Gastroesophageal sphincter (tissue), 4 donors: ENCODE measurements around the gene AKAP9. TPM values are rescaled to one million over a fixed set of nuclear protein-coding genes. Genes with fewer than 3 reads are reported as not detected.
"Not testable (repeated sequence)": the region's sequence is repeated elsewhere in the genome, so short reads cannot be mapped to it uniquely, and the experiment has no call there.

Experiments used
- ATAC-seq: fragments of 150-250 bp; one replicate; pipeline ENCODE4 v1.9.1; 2016; ENCODE audit warnings: mild to moderate bottlenecking, moderate library complexity
- H3K27ac ChIP-seq, 4 donors: fragments of 200-600 bp; sonication (generic) in 3 of 4; 1 replicate in 3 of 4; 2 replicates in 1 of 4; pipeline ENCODE4 v1.5.1; 2016 to 2019
- H3K27me3 ChIP-seq: fragments of 200-600 bp; sonication (generic); one replicate; pipeline ENCODE4 v1.5.1; 2019
- H3K36me3 ChIP-seq, 2 donors: fragments of 200-600 bp; sonication (generic); one replicate each; pipeline ENCODE4 v1.5.1; 2019; ENCODE audit warnings: control low read depth in 1 of 2
- H3K4me1 ChIP-seq, 3 donors: fragments of 200-600 bp; sonication (generic); 1 replicate in 2 of 3; 2 replicates in 1 of 3; pipeline ENCODE4 v1.5.1; 2016 to 2019; ENCODE audit warnings: control low read depth in 2 of 3
- H3K4me3 ChIP-seq, 2 donors: fragments of 200-600 bp; sonication (generic); one replicate each; pipeline ENCODE4 v1.5.1; 2019; ENCODE audit warnings: mild to moderate bottlenecking in 1 of 2, moderate library complexity in 1 of 2
- H3K9me3 ChIP-seq, 3 donors: fragments of 200-600 bp; sonication (generic); one replicate each; pipeline ENCODE4 v1.5.1; 2017 to 2019; ENCODE audit warnings: control low read depth in 2 of 3
- EP300 ChIP-seq: sonication (generic); formaldehyde crosslinking; IDR thresholded peaks from one replicate; pipeline ENCODE4 v1.6.1; 2017; ENCODE audit warnings: antibody characterized with exemption, mild to moderate bottlenecking
- POLR2A ChIP-seq, 2 donors: fragments of 450-650 bp; IDR thresholded peaks; one replicate each; pipeline ENCODE4 v1.6.1; 2017; ENCODE audit warnings: antibody characterized with exemption in 2 of 2, mild to moderate bottlenecking in 2 of 2, moderate library complexity in 1 of 2
- POLR2AphosphoS5 ChIP-seq: sonication (generic); formaldehyde crosslinking; IDR thresholded peaks from one replicate; pipeline ENCODE4 v1.6.1; 2017; ENCODE audit warnings: antibody characterized with exemption
- WGBS, 2 donors: methylation state at CpG; one replicate each; pipeline ENCODE4 v1.1.5; 2018; ENCODE audit warnings: low coverage in 1 of 2; 5-methylcytosine and 5-hydroxymethylcytosine counted together
- total RNA-seq, 4 donors: library from RNA; depleted of rRNA; stranded (reverse); fragments of >200 nt; gene quantifications; one replicate each; pipeline ENCODE4 v1.1.0, GENCODE V29; 2016
- TF ChIP-seq, protein P1 (sequence below), 4 experiments: fragments of 200-600 bp in 2 of 4; fragments of 450-650 bp in 2 of 4; sonication (generic) in 1 of 4; IDR thresholded peaks; one replicate each; pipeline ENCODE4 v1.5.1; 2017 to 2019; ENCODE audit warnings: antibody characterized with exemption in 4 of 4, mild to moderate bottlenecking in 2 of 4, moderate library complexity in 2 of 4

AKAP9 gene
- total RNA-seq, 4 donors from 2014 or later = 38.5 to 99.0 (median 50.8) TPM

DNA sequence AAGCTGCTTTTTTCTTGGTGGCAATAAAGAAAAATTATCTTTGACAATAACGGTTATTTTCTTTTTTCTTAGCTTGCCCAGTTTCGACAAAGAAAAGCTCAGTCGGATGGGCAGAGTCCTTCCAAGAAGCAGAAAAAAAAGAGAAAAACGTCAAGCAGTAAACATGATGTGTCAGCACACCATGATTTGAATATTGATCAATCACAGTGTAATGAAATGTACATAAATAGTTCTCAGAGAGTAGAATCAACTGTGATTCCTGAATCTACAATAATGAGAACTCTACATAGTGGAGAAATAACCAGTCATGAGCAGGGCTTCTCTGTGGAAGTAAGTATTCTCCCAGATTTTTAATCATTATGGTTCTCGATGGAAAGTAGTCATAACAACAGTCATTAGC lies 33.0 kb downstream of the AKAP9 start:
- Histone ChIP-seq H3K9me3 (no peaks in the 10 kb centered on the region), H3K4me3 (no peak overlapping the region), H3K27ac (no peak overlapping the region), H3K27me3 (no peaks in the 10 kb centered on the region), H3K36me3 (peaks cover 0 to 32% of the 10 kb centered on the region in 2 donors), H3K4me1 (peaks cover 0 to 23% (median 0%) of the 10 kb centered on the region in 3 donors)
- ATAC-seq = no peak
- TF ChIP-seq, protein P1, sequence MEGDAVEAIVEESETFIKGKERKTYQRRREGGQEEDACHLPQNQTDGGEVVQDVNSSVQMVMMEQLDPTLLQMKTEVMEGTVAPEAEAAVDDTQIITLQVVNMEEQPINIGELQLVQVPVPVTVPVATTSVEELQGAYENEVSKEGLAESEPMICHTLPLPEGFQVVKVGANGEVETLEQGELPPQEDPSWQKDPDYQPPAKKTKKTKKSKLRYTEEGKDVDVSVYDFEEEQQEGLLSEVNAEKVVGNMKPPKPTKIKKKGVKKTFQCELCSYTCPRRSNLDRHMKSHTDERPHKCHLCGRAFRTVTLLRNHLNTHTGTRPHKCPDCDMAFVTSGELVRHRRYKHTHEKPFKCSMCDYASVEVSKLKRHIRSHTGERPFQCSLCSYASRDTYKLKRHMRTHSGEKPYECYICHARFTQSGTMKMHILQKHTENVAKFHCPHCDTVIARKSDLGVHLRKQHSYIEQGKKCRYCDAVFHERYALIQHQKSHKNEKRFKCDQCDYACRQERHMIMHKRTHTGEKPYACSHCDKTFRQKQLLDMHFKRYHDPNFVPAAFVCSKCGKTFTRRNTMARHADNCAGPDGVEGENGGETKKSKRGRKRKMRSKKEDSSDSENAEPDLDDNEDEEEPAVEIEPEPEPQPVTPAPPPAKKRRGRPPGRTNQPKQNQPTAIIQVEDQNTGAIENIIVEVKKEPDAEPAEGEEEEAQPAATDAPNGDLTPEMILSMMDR (IDR thresholded peaks at IDR 0.05) = no peak
- TF ChIP-seq POLR2A (IDR thresholded peaks at IDR 0.05) = no peak
- no peak for TF ChIP-seq EP300
- no peak for TF ChIP-seq POLR2AphosphoS5
- WGBS, 2 donors = 81 to 92% methylated on average over 3 to 5 of the region's 5 CpGs

DNA sequence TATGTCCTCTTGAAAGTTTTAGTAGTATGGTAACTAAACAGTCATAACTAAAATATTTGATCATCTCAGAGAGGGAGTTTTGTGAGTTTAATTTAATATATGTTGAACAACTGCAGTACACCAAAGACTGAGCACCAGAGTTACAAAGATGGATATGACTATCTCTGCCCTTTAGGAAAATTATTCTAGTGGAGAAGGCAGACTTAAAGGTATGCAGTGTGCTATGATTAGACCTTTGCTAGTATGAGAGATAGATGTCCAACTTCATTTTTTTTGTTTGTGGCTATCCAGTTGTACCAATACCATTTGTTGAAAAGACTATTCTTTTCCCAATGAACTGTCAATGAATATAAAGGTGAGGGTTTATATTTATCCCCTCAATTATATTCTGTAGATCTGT lies 33.4 kb downstream of the AKAP9 start:
- TF ChIP-seq POLR2AphosphoS5 (no peak), EP300 (no peak), POLR2A (IDR thresholded peaks at IDR 0.05) (no peak)
- TF ChIP-seq, protein P1 (IDR thresholded peaks at IDR 0.05) = no peak
- Histone ChIP-seq H3K4me1 (peaks cover 0 to 23% (median 0%) of the 10 kb centered on the region in 3 donors), H3K27ac (no peak overlapping the region), H3K27me3 (no peaks in the 10 kb centered on the region), H3K4me3 (no peak overlapping the region), H3K36me3 (peaks cover 0 to 37% of the 10 kb centered on the region in 2 donors), H3K9me3 (no peaks in the 10 kb centered on the region)
- ATAC-seq = no peak

DNA sequence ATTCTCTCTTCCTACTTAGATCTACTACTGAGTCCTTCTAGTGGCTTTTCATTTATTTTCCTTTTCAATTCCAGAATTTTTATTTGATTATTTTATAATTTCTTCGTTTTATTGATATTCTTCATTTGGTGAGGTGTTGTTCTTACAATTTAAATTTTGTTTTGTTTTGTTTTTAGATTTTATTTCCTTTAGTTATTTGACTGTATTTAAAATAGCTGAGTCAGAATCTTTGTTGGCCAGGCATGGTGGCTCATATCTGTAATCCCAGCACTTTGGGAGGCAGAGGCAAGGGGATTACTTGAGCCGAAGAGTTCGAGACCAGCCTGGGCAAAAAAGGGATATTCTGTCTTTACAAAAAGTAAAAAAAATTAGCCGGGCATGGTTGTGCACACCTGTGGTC lies 36.1 kb downstream of the AKAP9 start:
- Histone ChIP-seq H3K9me3 (no peaks in the 10 kb centered on the region), H3K27me3 (no peaks in the 10 kb centered on the region), H3K4me1 (peaks cover 0 to 15% (median 0%) of the 10 kb centered on the region in 3 donors), H3K36me3 (peaks cover 0 to 46% of the 10 kb centered on the region in 2 donors), H3K4me3 (no peak overlapping the region), H3K27ac (no peak overlapping the region)
- 82 to 88% methylated on average over 3 to 4 of the region's 4 CpGs for WGBS, 2 donors
- TF ChIP-seq, protein P1 (IDR thresholded peaks at IDR 0.05) = no peak
- TF ChIP-seq POLR2AphosphoS5 (no peak), EP300 (no peak), POLR2A (IDR thresholded peaks at IDR 0.05) (no peak)
- no peak for ATAC-seq

DNA sequence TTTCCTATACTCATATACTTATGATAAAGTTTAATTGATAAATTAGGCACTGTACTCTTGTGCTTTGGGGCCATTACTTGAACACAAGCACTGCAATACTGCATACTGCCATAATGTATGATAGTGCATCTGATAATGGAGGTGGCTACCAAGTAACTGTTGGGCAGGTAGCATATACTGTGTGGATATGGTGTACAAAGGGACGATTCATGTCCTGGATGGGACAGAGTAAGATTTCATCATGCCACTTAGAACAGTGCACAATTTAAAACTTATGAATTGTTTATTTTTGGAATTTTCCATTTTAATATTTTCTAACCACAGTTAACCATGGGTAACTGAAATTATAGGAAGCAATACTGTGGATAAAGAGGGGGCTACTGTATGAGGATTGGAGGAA lies 38.9 kb downstream of the AKAP9 start:
- Histone ChIP-seq H3K9me3 (no peaks in the 10 kb centered on the region), H3K27me3 (no peaks in the 10 kb centered on the region), H3K27ac (no peak overlapping the region), H3K4me3 (no peak overlapping the region), H3K4me1 (no peaks in the 10 kb centered on the region), H3K36me3 (peaks cover 0 to 53% of the 10 kb centered on the region in 2 donors)
- TF ChIP-seq POLR2AphosphoS5 (no peak), POLR2A (IDR thresholded peaks at IDR 0.05) (no peak), EP300 (no peak)
- TF ChIP-seq, protein P1 (IDR thresholded peaks at IDR 0.05) = no peak
- 67 to 71% methylated on average over 1 of the region's 1 CpG for WGBS, 2 donors
- no peak for ATAC-seq

DNA sequence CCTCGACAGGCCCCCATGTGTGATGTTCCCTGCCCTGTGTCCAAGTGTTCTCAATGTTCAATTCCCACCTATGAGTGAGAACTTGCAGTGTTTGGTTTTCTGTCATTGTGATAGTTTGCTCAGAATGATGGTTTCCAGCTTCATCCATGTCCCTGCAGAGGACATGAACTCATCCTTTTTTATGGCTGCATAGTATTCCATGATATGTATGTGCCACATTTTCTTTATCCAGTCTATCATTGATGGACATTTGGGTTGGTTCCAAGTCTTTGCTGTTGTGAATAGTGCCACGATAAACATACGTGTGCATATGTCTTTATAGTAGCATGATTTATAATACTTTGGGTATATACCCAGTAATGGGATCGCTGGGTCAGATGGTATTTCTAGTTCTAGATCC lies 41.7 kb downstream of the AKAP9 start:
- not testable (repeated sequence) for H3K27me3 ChIP-seq, H3K4me3 ChIP-seq, ATAC-seq, H3K9me3 ChIP-seq, H3K4me1 ChIP-seq, H3K27ac ChIP-seq
- peaks cover 0 to 32% of the 10 kb centered on the region in 2 donors for H3K36me3 ChIP-seq
- WGBS, 2 donors = 99 to 100% methylated on average over 2 to 4 of the region's 4 CpGs
